ENCODE results near the gene BPI.

The BPI gene

GRCh38 chr20:38363004-38363747 is 59.2 kb downstream of the BPI start:
- H3K4me2 ChIP-seq (ENCODE audit: low read length): no peak overlapping the region
- H3K27me3 ChIP-seq (ENCODE audit: low read depth, low read length): no peaks in the 10 kb centered on the region
- no peak overlapping the region for H3K9ac ChIP-seq (ENCODE audit: low read length)

GRCh38 chr20:38369389-38369788 is 65.4 kb downstream of the BPI start:
- no peaks in the 10 kb centered on the region for H3K4me1 ChIP-seq (ENCODE audit: low read length)
- H4K20me1 ChIP-seq (ENCODE audit: insufficient read depth, low read length): no peaks in the 10 kb centered on the region
- H2AFZ ChIP-seq (ENCODE audit: low read depth, low read length): peak overlapping the region; percentile 70
- H3K4me3 ChIP-seq (ENCODE audit: low read length): peak overlapping the region; percentile 25; the same call in 1 of the 2 replicates
- H3K27ac ChIP-seq (ENCODE audit: low read length): no peak overlapping the region
- peak overlapping the region; percentile 34 for H3K4me2 ChIP-seq (ENCODE audit: low read length)
- no peaks in the 10 kb centered on the region for H3K9me3 ChIP-seq (ENCODE audit: insufficient read depth, low read length)
- peaks cover 8% of the 10 kb centered on the region for H3K27me3 ChIP-seq (ENCODE audit: low read depth, low read length)
- TF ChIP-seq, protein P1, sequence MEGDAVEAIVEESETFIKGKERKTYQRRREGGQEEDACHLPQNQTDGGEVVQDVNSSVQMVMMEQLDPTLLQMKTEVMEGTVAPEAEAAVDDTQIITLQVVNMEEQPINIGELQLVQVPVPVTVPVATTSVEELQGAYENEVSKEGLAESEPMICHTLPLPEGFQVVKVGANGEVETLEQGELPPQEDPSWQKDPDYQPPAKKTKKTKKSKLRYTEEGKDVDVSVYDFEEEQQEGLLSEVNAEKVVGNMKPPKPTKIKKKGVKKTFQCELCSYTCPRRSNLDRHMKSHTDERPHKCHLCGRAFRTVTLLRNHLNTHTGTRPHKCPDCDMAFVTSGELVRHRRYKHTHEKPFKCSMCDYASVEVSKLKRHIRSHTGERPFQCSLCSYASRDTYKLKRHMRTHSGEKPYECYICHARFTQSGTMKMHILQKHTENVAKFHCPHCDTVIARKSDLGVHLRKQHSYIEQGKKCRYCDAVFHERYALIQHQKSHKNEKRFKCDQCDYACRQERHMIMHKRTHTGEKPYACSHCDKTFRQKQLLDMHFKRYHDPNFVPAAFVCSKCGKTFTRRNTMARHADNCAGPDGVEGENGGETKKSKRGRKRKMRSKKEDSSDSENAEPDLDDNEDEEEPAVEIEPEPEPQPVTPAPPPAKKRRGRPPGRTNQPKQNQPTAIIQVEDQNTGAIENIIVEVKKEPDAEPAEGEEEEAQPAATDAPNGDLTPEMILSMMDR (IDR thresholded peaks at IDR 0.05; ENCODE audit: low read depth, low read length): no peak
- no peak for TF ChIP-seq EZH2phosphoT487 (IDR thresholded peaks at IDR 0.05; ENCODE audit: low read depth)
- H3K9ac ChIP-seq (ENCODE audit: low read length): no peak overlapping the region
- H3K79me2 ChIP-seq (ENCODE audit: low read length): no peaks in the 10 kb centered on the region
- H3K36me3 ChIP-seq (replicated peaks; ENCODE audit: low read depth, low read length): no peaks in the 10 kb centered on the region

More at GRCh38 chr20:38363004-38363747, 59.2 kb downstream of the BPI start:
- TF ChIP-seq, protein P1 (IDR thresholded peaks at IDR 0.05; ENCODE audit: low read depth, low read length): no peak
- TF ChIP-seq EZH2phosphoT487 (IDR thresholded peaks at IDR 0.05; ENCODE audit: low read depth): no peak
- no peaks in the 10 kb centered on the region for H3K79me2 ChIP-seq (ENCODE audit: low read length)
- H3K36me3 ChIP-seq (replicated peaks; ENCODE audit: low read depth, low read length): no peaks in the 10 kb centered on the region
- H4K20me1 ChIP-seq (ENCODE audit: insufficient read depth, low read length): no peaks in the 10 kb centered on the region
- no peak overlapping the region for H3K27ac ChIP-seq (ENCODE audit: low read length)
- no peak overlapping the region for H2AFZ ChIP-seq (ENCODE audit: low read depth, low read length)
- H3K4me3 ChIP-seq (ENCODE audit: low read length): no peak overlapping the region
- H3K4me1 ChIP-seq (ENCODE audit: low read length): no peaks in the 10 kb centered on the region
- H3K9me3 ChIP-seq (ENCODE audit: insufficient read depth, low read length): no peaks in the 10 kb centered on the region

DNA sequence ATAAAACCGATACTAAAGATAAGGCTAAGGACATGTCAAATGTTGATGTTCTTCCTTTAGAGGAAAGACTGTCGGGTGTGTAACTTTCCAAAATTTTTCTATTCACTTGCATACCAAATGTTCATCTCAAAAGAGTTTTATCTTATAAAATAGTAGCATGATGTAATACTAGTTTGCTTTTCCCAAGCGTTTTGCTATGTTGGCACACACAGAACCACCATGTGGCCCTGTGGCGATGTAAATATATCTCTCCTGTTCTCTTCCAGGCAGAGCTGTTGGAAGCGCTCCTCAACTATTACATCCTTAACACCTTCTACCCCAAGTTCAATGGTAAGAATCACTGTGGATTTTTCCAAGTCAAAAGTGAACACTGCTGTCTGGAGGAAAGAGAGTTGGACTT is 68.8 kb downstream of the BPI start:
- H3K9me3 ChIP-seq (ENCODE audit: insufficient read depth, low read length): no peaks in the 10 kb centered on the region
- no peaks in the 10 kb centered on the region for H3K79me2 ChIP-seq (ENCODE audit: low read length)
- H3K9ac ChIP-seq (ENCODE audit: low read length): no peak overlapping the region
- H3K4me3 ChIP-seq (ENCODE audit: low read length): no peak overlapping the region
- no peak overlapping the region for H3K4me2 ChIP-seq (ENCODE audit: low read length)
- H2AFZ ChIP-seq (ENCODE audit: low read depth, low read length): no peak overlapping the region
- no peak for TF ChIP-seq EZH2phosphoT487 (IDR thresholded peaks at IDR 0.05; ENCODE audit: low read depth)
- TF ChIP-seq, protein P1 (IDR thresholded peaks at IDR 0.05; ENCODE audit: low read depth, low read length): no peak
- peaks cover 8% of the 10 kb centered on the region for H3K27me3 ChIP-seq (ENCODE audit: low read depth, low read length)
- no peaks in the 10 kb centered on the region for H3K4me1 ChIP-seq (ENCODE audit: low read length)
- no peaks in the 10 kb centered on the region for H4K20me1 ChIP-seq (ENCODE audit: insufficient read depth, low read length)
- H3K36me3 ChIP-seq (replicated peaks; ENCODE audit: low read depth, low read length): no peaks in the 10 kb centered on the region
- no peak overlapping the region for H3K27ac ChIP-seq (ENCODE audit: low read length)

DNA sequence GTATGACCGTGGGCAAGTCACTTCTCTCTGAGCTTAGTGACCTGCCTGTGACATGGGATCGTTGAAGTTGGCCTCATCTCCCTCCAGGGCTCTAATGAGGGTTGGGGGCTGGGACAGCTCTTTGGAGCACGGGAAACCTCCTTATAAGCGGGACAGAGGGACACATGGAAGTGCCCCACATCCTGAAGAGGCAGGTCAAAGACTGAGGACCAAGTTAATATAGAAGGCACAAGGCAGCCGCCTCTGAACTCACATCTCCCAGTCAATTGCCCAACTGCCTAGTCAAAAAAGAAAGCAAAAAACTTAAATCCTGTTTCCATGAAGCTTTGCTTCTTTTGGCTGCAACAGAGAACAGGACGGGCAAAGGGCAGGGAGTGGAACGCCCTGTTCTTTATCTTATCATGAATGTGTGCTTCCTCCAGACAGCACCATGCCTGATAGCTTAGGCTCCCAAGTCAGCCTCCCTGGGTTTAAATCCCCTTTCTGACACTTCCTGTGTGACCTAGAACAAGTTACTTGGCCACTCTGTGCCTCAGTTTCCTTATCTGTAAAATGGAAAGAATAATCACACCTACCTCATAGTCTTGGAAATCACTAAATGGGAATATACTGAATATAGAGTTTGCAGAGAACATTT is 69.4 kb downstream of the BPI start:
- H3K9me3 ChIP-seq (ENCODE audit: insufficient read depth, low read length): no peaks in the 10 kb centered on the region
- H3K36me3 ChIP-seq (replicated peaks; ENCODE audit: low read depth, low read length): no peaks in the 10 kb centered on the region
- H3K4me1 ChIP-seq (ENCODE audit: low read length): no peaks in the 10 kb centered on the region
- no peak for TF ChIP-seq EZH2phosphoT487 (IDR thresholded peaks at IDR 0.05; ENCODE audit: low read depth)
- TF ChIP-seq, protein P1 (IDR thresholded peaks at IDR 0.05; ENCODE audit: low read depth, low read length): no peak
- peaks cover 8% of the 10 kb centered on the region for H3K27me3 ChIP-seq (ENCODE audit: low read depth, low read length)
- no peak overlapping the region for H3K27ac ChIP-seq (ENCODE audit: low read length)
- H3K9ac ChIP-seq (ENCODE audit: low read length): no peak overlapping the region
- no peak overlapping the region for H2AFZ ChIP-seq (ENCODE audit: low read depth, low read length)
- no peak overlapping the region for H3K4me3 ChIP-seq (ENCODE audit: low read length)
- H4K20me1 ChIP-seq (ENCODE audit: insufficient read depth, low read length): no peaks in the 10 kb centered on the region
- no peak overlapping the region for H3K4me2 ChIP-seq (ENCODE audit: low read length)
- H3K79me2 ChIP-seq (ENCODE audit: low read length): no peaks in the 10 kb centered on the region
